AG10803 (cell line): ENCODE measurements around the gene FCAMR.

Experiments used
- DNase-seq: peaks from one replicate; pipeline ENCODE4 v3.0.0; 2010; ENCODE audit warnings: low read depth
- H3K4me3 ChIP-seq: 2 replicates; pipeline ENCODE4 v1.5.1; 2011; ENCODE audit warnings: mild to moderate bottlenecking, low read length, control low read depth
- TF ChIP-seq, protein P1 (sequence below): conservative IDR thresholded peaks from 2 replicates; pipeline ENCODE4 v1.5.1; 2011; ENCODE audit warnings: mild to moderate bottlenecking, low read length, control low read depth, inconsistent platforms

FCAMR gene

DNA sequence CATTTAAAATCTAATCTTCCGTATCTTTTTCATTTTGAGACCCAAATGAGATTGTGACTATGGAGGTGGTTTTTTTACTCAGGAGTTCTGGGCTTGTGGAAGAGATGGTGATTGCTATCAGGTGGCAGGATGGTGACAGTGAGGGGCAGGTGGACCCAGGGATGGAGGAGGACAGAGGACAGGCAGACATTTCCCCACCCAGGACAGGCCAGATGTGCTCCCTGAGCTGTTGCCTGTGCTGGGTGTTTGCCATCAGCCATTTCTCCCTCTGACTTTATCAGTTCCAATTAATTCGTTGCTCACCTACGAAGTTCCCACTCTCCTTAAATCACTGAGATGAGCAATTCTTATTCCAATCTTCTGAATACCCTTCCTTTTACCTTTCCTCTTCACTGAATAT, 35.8 kb upstream of the FCAMR start:
- no peak for DNase-seq
- no peak overlapping the region for H3K4me3 ChIP-seq
- TF ChIP-seq, protein P1, sequence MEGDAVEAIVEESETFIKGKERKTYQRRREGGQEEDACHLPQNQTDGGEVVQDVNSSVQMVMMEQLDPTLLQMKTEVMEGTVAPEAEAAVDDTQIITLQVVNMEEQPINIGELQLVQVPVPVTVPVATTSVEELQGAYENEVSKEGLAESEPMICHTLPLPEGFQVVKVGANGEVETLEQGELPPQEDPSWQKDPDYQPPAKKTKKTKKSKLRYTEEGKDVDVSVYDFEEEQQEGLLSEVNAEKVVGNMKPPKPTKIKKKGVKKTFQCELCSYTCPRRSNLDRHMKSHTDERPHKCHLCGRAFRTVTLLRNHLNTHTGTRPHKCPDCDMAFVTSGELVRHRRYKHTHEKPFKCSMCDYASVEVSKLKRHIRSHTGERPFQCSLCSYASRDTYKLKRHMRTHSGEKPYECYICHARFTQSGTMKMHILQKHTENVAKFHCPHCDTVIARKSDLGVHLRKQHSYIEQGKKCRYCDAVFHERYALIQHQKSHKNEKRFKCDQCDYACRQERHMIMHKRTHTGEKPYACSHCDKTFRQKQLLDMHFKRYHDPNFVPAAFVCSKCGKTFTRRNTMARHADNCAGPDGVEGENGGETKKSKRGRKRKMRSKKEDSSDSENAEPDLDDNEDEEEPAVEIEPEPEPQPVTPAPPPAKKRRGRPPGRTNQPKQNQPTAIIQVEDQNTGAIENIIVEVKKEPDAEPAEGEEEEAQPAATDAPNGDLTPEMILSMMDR, result no peak

DNA sequence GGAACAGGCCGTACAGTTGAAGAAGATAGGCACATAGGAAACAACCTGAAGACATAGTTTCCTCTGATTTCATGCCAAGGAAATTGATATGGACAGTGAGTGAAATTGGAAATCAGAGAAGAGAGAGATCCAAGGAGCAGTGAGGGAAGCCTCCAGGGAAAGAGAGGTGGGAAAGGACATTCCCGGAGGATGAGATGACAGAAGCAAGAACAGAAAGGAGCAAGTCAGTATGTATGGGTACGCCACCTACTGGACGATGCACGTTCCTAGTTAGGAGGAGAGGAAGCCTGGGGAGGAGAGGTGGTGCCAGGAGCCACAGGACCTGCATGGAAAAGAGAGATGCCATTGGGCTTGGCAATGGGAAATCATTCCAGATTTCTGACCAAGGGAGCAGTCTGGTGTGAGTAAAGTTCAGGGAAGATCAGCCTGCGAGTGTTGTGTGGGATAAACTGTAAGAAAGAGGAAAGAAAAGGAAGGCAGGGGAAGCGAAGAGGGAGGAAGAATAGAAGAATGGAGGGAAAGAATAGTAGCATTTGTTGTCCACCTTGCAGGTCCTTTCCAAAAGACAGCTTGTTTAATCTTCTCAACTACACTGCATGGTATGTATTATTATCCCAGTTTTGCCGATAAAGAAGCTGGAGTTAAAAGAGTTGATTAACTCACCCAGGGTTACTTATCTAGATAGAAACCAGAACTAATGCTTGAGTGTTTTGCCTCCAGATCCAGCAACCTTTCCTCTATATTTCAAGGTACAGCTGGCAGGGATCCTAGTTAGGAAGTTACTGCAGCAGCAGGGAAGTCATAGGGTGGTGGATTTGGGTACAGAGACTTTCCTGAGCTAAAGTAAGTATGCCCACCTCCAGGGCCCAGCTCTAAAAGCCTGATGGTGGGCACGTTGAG, 34.9 kb upstream of the FCAMR start:
- no peak overlapping the region for H3K4me3 ChIP-seq
- DNase-seq, result peak; percentile 78
- TF ChIP-seq, protein P1, result peak; percentile 87

DNA sequence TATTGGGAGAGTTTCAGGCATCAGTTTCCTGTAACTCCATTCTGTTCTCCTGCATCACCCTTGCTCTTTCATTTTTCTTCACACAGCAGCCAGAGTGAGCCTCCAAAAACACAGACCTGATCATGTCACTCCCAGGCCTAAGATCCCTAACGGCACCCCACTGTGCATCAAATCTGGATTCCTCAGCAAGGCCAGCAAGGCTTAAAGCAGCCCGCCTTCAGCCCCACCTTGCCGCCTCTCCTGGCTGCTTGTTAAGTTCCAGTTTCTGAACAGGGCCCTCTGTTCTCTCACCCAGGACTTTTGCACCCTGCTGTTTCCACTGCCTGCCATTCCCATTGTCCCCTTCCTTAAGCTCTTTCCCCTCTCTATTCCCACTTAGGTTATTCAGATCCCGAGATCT, 33.0 kb upstream of the FCAMR start:
- DNase-seq, result no peak
- H3K4me3 ChIP-seq, result no peak overlapping the region
- TF ChIP-seq, protein P1, result no peak

DNA sequence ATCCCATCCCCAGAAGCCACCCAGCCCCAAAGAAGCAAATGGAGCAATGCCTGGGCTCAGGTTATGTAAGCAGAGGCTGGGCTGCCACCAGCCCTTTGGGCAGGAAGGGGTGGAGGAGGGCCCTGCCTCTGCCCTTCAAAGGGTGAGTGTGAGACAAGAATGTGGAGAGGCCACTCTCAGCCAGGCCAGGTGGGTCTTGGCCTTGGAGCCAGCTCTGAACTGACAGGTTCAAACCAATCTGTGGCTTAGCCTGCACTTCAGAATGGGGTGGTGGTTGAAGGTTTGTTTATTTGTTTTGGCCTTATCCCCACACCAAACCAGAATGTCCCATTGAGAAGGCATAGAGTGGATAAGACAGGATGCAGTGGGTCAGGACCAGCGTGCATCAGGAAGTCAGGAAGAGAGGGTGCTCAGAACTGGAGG, 32.5 kb upstream of the FCAMR start:
- H3K4me3 ChIP-seq, result no peak overlapping the region
- DNase-seq, result no peak

DNA sequence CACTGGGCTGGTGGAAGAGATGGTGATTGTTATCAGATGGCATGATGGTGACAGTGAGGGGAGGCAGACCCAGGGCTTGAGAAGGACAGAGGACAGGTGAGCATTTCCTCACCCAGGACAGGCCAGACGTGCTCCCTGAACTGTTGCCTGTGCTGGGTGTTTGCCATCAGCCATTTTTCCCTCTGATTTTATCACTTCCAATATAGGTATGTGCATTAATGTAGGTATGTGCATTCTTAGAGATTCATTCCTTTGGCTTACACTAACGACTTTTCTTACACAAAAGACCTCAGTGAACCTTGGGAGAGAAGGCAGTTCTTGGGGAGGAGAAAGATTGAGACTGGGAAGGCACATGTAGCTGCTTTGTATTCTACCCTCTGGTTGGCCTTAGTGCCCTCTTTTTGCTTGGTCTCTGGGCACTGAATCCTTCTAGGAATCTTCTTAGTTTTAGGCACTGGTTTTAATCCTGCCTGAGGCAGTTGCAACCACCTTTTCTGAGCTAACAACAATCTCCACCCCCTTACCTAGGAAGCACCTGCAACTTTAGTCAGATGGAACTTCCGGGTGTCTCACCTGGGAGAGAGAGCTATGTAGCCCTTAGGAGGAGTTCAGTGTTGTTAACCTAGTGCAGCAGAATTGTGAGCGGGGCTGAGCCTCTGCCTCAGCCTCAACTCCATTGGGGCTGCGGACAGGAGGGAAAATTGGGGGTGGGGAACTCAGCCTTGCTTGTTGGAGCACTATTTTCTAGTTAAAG, 31.4 kb upstream of the FCAMR start:
- no peak overlapping the region for H3K4me3 ChIP-seq
- TF ChIP-seq, protein P1, result no peak
- no peak for DNase-seq

More for the DNA sequence above, 32.5 kb upstream of the FCAMR start:
- TF ChIP-seq, protein P1, result no peak

DNA sequence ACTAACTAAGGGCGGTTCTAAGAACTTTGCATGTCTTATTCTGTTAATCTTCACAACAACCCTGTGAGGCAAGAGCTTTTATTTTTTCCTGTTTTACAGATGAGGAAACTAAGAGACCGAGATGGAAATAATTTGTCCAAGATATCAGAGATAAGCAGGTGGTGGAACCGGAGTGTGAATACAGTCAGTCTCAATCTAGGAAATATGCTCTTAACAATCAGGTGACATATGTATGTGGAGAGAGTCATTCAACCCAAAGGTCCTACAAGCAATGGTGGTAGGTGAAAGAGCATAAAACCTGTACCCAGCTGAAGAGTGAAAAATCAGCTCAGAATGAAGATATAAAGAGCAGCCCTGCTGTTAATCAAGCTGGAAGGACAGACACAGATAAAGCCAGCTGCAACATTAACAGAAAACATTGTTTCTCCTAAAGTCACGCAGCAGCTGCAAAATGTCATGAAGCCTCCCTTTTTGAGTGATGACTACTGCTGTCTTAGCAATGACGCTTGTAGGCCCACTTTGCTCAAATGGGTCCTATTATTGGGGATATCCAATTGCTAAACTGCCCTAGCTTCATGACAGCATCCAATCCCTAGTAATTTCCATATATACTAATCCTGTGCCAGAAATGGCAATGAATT, 30.5 kb upstream of the FCAMR start:
- H3K4me3 ChIP-seq, result no peak overlapping the region
- TF ChIP-seq, protein P1, result no peak
- no peak for DNase-seq
